IPS-20b (cell line): ENCODE measurements around the gene PNMA5.
A peak's percentile ranks its signal among the peaks of the same experiment; 100 is the strongest.
"Not testable (repeated sequence)": the region's sequence is repeated elsewhere in the genome, so short reads cannot be mapped to it uniquely, and the experiment has no call there.

Source experiments
- H3K27ac ChIP-seq: one replicate; pipeline ENCODE4 v1.5.1; 2013; ENCODE audit warnings: low read length
- H3K27me3 ChIP-seq: 2 replicates; pipeline ENCODE4 v1.6.1; 2013; ENCODE audit warnings: mild to moderate bottlenecking, low read length, inconsistent platforms; ENCODE audit not compliant: insufficient read depth
- H3K36me3 ChIP-seq: 2 replicates; pipeline ENCODE4 v1.6.1; 2013; ENCODE audit warnings: low read depth, mild to moderate bottlenecking, inconsistent platforms, low read length, moderate library complexity; ENCODE audit not compliant: insufficient read depth
- H3K4me1 ChIP-seq: 2 replicates; pipeline ENCODE4 v1.6.1; 2013; ENCODE audit warnings: mild to moderate bottlenecking, control low read depth, inconsistent platforms, low read length, moderate library complexity; ENCODE audit not compliant: insufficient read depth
- H3K4me3 ChIP-seq: 2 replicates; pipeline ENCODE4 v1.5.1; 2013; ENCODE audit warnings: mild to moderate bottlenecking, low read length, inconsistent platforms
- H3K9ac ChIP-seq: 2 replicates; pipeline ENCODE4 v1.6.1; 2013; ENCODE audit warnings: low read depth, mild to moderate bottlenecking, inconsistent platforms, low read length, moderate library complexity
- H3K9me3 ChIP-seq: 2 replicates; pipeline ENCODE4 v1.6.1; 2013; ENCODE audit warnings: mild to moderate bottlenecking, low read depth, low read length, inconsistent platforms; ENCODE audit not compliant: insufficient read depth

The PNMA5 gene

DNA sequence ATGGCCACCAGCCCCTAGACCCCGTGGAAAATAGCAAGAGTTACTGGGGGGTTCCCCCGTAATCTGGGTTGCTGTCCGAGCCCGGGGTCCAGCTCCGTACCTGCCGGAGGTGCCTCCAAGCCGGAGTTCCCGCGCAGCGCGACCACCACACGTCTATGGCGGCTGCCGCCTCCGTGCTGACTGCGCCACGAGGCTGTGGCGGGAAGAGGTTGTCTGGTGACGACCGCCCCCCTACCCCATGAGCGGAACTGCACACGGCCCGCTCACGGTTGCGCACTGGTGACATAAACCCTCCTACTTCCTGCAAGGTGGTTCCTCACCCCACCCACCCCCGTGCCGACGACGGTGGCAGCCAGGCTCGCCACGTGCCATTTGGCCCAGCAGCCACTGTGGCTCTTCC lies at the start of gene PNMA5:
PNMA5 (minus strand) TSS at position 184 of the 400 bp plus-strand sequence. CDS start 2,518 bp downstream, outside the sequence.
- H3K4me3 ChIP-seq = no peak within 1 kb of the TSS
- H3K9ac ChIP-seq = no peak within 1 kb of the TSS
- H3K36me3 ChIP-seq = no peaks in the 10 kb centered on the region
- no peak within 1 kb of the TSS for H3K27ac ChIP-seq
- no peaks in the 10 kb centered on the region; the same call in 1 of the 2 replicates for H3K27me3 ChIP-seq
- H3K9me3 ChIP-seq = no peaks in the 10 kb centered on the region
- no peaks in the 10 kb centered on the region; the same call in 1 of the 2 replicates for H3K4me1 ChIP-seq

DNA sequence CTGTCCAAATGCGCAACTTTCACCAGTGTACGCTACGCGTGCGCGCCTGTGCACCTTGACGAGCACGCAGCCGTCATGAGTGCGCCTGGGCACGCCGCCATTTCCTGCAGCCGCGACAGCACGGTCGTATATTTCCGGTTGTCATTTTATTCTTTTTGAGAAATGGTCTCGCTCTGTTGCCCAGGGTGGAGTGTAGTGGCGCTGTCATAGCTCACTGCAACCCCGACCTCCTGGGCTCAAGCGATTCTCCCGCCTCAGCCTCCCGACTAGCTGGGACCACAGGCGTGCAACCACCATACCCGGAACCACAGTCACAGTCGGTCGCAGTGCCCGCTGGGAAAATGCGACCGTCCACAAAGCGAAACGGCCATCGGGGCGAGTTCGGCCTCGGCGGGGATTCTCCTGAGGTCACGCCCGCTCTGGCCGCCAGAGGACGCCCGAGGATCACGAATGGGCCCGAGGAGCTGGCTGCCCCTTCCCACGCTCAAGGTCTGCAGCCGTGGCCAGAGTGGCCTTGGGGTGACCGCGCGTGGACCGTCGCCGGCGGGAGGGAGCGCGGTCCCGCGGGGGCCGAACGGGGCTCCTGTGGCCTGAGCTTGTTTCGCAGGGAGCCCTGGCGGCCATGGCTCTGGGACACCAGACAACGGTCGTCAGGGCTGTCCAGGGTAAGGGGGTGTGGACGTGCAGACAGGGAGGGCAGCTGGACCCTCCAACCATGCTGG lies 38.6 kb upstream of the PNMA5 start:
- Histone ChIP-seq H3K4me3 (peak overlapping the region; percentile 47; the same call in 1 of the 2 replicates), H3K9me3 (no peaks in the 10 kb centered on the region), H3K9ac (no peak overlapping the region)

DNA sequence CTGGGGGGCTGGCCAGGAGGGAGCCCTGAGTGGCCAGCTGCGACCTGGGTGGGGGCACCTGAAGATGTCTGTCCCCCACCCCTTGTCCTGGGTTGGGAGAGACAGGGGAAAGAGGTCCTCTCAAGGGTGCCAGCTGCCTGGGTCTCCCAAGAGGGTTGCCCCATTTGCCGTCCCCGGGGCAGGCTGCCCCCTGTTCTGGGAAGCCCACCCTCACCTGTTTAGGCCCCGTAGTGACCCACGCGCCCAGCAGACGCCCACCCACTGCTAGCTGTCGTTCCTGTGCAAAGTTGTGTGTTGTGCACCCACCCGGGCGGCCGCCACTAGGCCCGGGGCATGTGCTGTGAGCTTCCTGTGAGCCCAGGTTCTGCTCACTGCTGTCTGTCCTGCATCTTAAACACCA lies 36.9 kb upstream of the PNMA5 start:
- Histone ChIP-seq H3K9me3 (no peaks in the 10 kb centered on the region), H3K27ac (no peak overlapping the region), H3K27me3 (peaks cover 4% of the 10 kb centered on the region; the same call in 1 of the 2 replicates), H3K9ac (no peak overlapping the region), H3K4me3 (no peak overlapping the region), H3K36me3 (no peaks in the 10 kb centered on the region), H3K4me1 (no peaks in the 10 kb centered on the region)

More for the DNA sequence above, 38.6 kb upstream of the PNMA5 start:
- H3K27me3 ChIP-seq = peaks cover 4% of the 10 kb centered on the region; the same call in 1 of the 2 replicates
- no peaks in the 10 kb centered on the region for H3K4me1 ChIP-seq
- no peaks in the 10 kb centered on the region for H3K36me3 ChIP-seq
- H3K27ac ChIP-seq = no peak overlapping the region

DNA sequence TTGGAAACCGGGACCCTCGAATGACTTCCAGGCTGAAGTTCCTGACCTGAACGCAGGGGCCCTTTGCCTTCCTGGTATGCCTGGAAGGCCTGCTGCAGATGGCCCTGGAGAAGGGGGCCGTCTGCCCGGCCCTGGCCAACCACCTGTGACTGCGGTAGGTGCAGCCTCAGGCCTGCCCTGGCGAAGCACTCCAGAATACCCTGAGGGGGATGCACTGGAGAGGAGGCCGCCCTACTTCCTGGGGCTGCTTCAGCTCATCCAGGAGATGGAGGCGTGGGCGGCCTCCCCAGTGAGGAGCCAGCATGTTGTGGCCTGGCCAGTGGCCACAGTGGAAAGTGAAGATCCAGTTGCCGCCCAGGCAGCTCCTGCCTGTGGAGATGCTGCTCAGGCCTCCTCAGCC lies 36.0 kb upstream of the PNMA5 start:
- no peak overlapping the region for H3K27ac ChIP-seq
- H3K9me3 ChIP-seq = no peaks in the 10 kb centered on the region
- H3K36me3 ChIP-seq = no peaks in the 10 kb centered on the region
- H3K9ac ChIP-seq = no peak overlapping the region
- H3K4me1 ChIP-seq = no peaks in the 10 kb centered on the region
- no peak overlapping the region for H3K4me3 ChIP-seq
- H3K27me3 ChIP-seq = peaks cover 4% of the 10 kb centered on the region; the same call in 1 of the 2 replicates

DNA sequence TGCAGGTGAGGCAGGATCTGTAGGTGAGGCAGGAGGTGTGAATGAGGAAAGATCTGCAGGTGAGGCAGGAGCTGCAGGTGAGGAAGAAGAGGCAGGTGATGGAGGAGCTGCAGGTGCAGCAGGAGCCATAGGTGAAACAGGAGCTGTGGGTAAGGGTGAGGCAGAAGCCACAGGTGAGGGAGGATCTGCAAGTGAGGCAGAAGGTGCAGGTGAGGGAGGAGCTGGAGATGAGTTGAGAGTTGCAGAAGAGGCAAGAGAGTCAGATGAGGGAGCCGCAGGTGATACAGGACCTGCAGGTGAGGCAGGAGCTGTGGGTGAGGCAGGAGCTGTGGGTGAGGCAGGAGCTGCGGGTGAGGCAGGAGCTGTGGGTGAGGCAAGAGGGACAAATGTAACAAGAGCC lies 35.2 kb upstream of the PNMA5 start:
- H3K27ac ChIP-seq = no peak overlapping the region
- peaks cover 4% of the 10 kb centered on the region; the same call in 1 of the 2 replicates for H3K27me3 ChIP-seq
- H3K4me1 ChIP-seq = no peaks in the 10 kb centered on the region
- H3K9me3 ChIP-seq = no peaks in the 10 kb centered on the region
- H3K4me3 ChIP-seq = no peak overlapping the region
- H3K9ac ChIP-seq = no peak overlapping the region
- H3K36me3 ChIP-seq = no peaks in the 10 kb centered on the region

DNA sequence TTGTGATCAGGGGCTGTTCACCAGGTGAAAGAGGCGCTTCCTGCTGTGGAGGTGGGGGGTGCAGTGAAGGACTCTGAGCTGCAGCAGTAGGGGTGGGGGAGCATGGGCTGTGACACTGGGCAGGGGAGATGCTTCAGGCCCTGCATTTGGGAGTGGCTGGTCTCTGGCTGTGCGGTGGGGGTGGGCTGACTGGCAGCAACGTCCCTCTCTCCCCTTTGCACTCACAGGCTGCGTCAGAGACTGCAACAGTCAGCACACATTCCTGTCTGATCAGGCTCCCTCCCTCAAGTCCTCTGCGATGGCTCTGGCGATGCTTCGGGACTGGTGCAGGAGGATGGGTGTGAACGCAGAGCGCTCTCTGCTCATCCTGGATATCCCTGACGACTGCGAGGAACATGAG lies 34.6 kb upstream of the PNMA5 start:
- not testable (repeated sequence) for H3K27me3 ChIP-seq, H3K9ac ChIP-seq, H3K27ac ChIP-seq, H3K4me3 ChIP-seq, H3K9me3 ChIP-seq, H3K36me3 ChIP-seq, H3K4me1 ChIP-seq

DNA sequence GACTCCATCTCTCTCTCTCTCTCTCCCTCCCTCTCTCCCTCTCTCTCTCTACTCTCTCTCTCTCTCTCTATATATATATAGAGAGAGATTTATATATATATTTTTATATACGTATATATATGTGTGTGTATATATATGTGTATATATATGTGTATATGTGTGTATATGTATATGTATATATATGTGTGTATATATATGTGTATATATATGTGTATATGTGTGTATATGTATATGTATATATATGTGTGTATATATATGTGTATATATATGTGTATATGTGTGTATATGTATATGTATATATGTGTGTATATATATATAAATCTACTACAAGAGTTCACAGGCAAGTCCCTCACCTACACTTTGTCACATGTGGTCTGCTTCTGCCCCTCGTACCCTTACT lies 32.6 kb upstream of the PNMA5 start:
- not testable (repeated sequence) for H3K9me3 ChIP-seq, H3K9ac ChIP-seq, H3K27ac ChIP-seq, H3K27me3 ChIP-seq, H3K36me3 ChIP-seq, H3K4me3 ChIP-seq, H3K4me1 ChIP-seq

DNA sequence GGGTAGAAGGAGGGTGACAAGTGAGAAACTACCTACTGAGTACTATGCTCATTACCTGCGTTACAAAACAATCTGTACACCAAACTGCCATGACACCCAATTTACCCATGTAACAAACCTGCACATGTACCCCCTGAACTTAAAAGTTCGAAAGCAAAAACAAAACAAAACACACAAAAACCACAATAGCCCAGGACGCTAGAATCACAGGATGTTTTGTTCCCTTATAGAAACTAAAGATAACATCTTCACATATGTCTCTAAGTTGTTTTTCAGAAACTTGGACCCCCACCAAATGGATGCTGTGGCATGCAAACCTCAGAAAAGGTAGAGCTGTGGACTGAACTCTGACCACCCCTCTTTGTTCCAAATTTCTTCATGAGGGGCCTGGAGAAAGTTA lies 25.2 kb upstream of the PNMA5 start:
- H3K36me3 ChIP-seq = no peaks in the 10 kb centered on the region
- H3K9me3 ChIP-seq = no peaks in the 10 kb centered on the region
- H3K4me1 ChIP-seq = no peaks in the 10 kb centered on the region
- H3K27me3 ChIP-seq = peaks cover 17% of the 10 kb centered on the region
- H3K27ac ChIP-seq = no peak overlapping the region
- H3K9ac ChIP-seq = no peak overlapping the region
- H3K4me3 ChIP-seq = no peak overlapping the region

DNA sequence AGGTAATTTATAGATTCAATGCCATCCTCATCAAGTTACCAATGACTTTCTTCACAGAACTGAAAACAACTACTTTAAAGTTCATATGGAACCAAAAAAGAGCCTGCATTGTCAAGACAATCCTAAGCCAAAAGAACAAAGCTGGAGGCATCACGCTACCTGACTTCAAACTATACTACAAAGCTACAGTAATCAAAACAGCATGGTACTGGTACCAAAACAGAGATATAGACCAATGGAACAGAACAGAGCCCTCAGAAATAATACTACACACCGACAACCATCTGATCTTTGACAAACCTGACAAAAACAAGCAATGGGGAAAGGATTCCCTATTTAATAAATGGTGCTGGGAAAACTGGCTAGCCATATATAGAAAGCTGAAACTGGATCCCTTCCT lies 23.3 kb upstream of the PNMA5 start:
- not testable (repeated sequence) for H3K36me3 ChIP-seq, H3K4me1 ChIP-seq, H3K9me3 ChIP-seq, H3K27ac ChIP-seq, H3K9ac ChIP-seq, H3K4me3 ChIP-seq
- peaks cover 18% of the 10 kb centered on the region for H3K27me3 ChIP-seq

DNA sequence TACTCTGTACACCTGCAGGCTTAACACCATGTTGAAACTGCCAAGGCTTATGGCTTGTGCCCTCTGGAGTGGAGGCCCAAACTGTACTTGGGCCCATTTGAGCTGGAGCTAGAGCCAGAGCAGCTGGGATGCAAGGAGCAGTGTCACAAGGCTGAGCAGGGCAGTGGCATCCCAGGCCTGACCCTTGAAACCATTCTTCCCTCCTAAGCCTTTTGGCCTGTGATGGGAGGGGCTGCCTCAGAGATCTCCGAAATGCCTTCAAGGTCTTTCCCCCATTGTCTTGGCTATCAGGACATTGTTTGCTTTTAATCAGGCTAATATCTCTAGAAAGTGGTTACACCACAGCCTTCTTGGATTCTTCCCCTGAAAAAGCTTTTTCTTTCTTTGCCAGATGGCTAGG lies 10.9 kb upstream of the PNMA5 start:
- Histone ChIP-seq H3K27ac (no peak overlapping the region), H3K9me3 (no peaks in the 10 kb centered on the region), H3K4me1 (no peaks in the 10 kb centered on the region), H3K4me3 (no peak overlapping the region), H3K36me3 (no peaks in the 10 kb centered on the region), H3K9ac (no peak overlapping the region), H3K27me3 (no peaks in the 10 kb centered on the region)

DNA sequence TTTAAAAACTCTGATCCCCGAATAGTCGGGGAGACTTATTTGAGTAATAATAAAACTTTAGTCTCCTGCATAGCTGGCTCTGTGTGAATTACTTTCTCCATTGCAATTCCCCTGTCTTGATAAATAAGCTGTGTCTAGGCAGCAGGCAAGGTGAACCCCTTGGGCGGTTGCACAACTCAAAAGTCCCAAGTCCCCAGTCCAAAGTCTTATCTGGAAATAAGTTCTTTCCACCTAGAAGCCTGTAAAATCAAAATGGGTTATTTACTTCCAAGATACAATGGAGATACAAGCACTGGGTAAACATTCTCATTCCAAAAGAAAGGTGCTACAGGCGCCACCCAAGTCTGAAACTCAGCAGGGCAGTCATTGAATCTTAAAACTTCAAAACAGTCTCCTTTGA lies 10.1 kb upstream of the PNMA5 start:
- Histone ChIP-seq H3K27me3 (no peaks in the 10 kb centered on the region), H3K9ac (no peak overlapping the region)

DNA sequence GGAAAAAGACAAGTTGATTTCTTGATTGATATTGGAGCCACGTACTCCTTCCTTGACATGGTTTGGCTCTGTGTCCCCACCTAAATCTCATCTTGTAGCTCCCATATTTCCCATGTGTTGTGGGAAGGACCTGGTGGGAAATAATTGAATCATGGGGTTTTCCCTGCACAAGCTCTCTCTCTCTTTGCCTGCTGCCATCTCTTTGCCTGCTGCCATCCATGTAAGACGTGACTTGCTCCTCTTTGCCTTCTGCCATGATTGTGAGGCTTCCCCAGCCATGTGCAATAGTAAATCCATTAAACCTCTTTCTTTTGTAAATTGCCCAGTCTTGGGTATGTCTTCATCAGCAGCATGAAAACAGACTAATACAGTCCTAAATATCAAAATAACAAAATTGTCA lies 8.3 kb upstream of the PNMA5 start:
- H3K27me3 ChIP-seq, H3K36me3 ChIP-seq, H3K27ac ChIP-seq, H3K9me3 ChIP-seq, H3K9ac ChIP-seq, H3K4me3 ChIP-seq, H3K4me1 ChIP-seq: not testable (repeated sequence)

More for the DNA sequence above, 10.1 kb upstream of the PNMA5 start:
- Histone ChIP-seq H3K27ac (no peak overlapping the region), H3K9me3 (no peaks in the 10 kb centered on the region), H3K4me3 (no peak overlapping the region), H3K36me3 (no peaks in the 10 kb centered on the region), H3K4me1 (no peaks in the 10 kb centered on the region)
